Measurements from ENCODE around the gene SMG7.

SMG7 gene

DNA sequence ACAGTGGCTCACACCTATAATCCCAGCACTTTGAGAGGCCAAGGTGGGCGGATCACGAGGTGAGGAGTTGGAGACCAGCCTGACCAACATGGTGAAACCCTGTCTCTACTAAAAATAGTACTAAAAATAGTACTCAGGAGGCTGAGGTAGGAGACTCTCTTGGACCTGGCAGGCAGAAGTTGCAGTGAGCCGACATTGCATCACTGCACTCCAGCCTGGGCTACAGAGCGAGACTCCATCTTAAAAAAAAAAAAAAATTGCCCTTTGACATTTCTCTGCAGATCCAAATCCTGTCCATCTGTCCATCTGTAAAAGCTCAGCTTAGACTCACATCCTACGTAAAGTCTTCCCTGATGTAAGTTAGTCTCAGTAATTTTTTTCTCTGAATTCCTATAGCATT, 124.2 kb downstream of the SMG7 start:
- TF ChIP-seq ZNF76 (tag by site-specific recombination; IDR thresholded peaks at IDR 0.05; ENCODE audit: borderline replicate concordance, low read depth) (no peak), GFI1B (tag by site-specific recombination; IDR thresholded peaks at IDR 0.05) (no peak), ZIC2 (tag by site-specific recombination; IDR thresholded peaks at IDR 0.05) (no peak), ZNF747 (tag by site-specific recombination; IDR thresholded peaks at IDR 0.05) (no peak), ZNF184 (tag by site-specific recombination; IDR thresholded peaks at IDR 0.05) (no peak), ZNF658 (tag by site-specific recombination; IDR thresholded peaks at IDR 0.05) (no peak), ZNF510 (tag by site-specific recombination; IDR thresholded peaks at IDR 0.05; ENCODE audit: insufficient replicate concordance) (no peak), ZNF19 (tag by site-specific recombination; IDR thresholded peaks at IDR 0.05; ENCODE audit: low read depth) (no peak), ZNF174 (tag by site-specific recombination; IDR thresholded peaks at IDR 0.05) (no peak), ZNF561 (tag by site-specific recombination; IDR thresholded peaks at IDR 0.05; ENCODE audit: borderline replicate concordance) (no peak), ZNF558 (tag by site-specific recombination; IDR thresholded peaks at IDR 0.05) (no peak), MYNN (tag by site-specific recombination; IDR thresholded peaks at IDR 0.05; ENCODE audit: borderline replicate concordance) (no peak), ZNF324 (tag by site-specific recombination; IDR thresholded peaks at IDR 0.05) (no peak)
- TF ChIP-seq, protein P1, sequence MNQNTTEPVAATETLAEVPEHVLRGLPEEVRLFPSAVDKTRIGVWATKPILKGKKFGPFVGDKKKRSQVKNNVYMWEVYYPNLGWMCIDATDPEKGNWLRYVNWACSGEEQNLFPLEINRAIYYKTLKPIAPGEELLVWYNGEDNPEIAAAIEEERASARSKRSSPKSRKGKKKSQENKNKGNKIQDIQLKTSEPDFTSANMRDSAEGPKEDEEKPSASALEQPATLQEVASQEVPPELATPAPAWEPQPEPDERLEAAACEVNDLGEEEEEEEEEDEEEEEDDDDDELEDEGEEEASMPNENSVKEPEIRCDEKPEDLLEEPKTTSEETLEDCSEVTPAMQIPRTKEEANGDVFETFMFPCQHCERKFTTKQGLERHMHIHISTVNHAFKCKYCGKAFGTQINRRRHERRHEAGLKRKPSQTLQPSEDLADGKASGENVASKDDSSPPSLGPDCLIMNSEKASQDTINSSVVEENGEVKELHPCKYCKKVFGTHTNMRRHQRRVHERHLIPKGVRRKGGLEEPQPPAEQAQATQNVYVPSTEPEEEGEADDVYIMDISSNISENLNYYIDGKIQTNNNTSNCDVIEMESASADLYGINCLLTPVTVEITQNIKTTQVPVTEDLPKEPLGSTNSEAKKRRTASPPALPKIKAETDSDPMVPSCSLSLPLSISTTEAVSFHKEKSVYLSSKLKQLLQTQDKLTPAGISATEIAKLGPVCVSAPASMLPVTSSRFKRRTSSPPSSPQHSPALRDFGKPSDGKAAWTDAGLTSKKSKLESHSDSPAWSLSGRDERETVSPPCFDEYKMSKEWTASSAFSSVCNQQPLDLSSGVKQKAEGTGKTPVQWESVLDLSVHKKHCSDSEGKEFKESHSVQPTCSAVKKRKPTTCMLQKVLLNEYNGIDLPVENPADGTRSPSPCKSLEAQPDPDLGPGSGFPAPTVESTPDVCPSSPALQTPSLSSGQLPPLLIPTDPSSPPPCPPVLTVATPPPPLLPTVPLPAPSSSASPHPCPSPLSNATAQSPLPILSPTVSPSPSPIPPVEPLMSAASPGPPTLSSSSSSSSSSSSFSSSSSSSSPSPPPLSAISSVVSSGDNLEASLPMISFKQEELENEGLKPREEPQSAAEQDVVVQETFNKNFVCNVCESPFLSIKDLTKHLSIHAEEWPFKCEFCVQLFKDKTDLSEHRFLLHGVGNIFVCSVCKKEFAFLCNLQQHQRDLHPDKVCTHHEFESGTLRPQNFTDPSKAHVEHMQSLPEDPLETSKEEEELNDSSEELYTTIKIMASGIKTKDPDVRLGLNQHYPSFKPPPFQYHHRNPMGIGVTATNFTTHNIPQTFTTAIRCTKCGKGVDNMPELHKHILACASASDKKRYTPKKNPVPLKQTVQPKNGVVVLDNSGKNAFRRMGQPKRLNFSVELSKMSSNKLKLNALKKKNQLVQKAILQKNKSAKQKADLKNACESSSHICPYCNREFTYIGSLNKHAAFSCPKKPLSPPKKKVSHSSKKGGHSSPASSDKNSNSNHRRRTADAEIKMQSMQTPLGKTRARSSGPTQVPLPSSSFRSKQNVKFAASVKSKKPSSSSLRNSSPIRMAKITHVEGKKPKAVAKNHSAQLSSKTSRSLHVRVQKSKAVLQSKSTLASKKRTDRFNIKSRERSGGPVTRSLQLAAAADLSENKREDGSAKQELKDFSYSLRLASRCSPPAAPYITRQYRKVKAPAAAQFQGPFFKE (tag by site-specific recombination; IDR thresholded peaks at IDR 0.05; ENCODE audit: borderline replicate concordance): no peak
- TF ChIP-seq, protein P2, sequence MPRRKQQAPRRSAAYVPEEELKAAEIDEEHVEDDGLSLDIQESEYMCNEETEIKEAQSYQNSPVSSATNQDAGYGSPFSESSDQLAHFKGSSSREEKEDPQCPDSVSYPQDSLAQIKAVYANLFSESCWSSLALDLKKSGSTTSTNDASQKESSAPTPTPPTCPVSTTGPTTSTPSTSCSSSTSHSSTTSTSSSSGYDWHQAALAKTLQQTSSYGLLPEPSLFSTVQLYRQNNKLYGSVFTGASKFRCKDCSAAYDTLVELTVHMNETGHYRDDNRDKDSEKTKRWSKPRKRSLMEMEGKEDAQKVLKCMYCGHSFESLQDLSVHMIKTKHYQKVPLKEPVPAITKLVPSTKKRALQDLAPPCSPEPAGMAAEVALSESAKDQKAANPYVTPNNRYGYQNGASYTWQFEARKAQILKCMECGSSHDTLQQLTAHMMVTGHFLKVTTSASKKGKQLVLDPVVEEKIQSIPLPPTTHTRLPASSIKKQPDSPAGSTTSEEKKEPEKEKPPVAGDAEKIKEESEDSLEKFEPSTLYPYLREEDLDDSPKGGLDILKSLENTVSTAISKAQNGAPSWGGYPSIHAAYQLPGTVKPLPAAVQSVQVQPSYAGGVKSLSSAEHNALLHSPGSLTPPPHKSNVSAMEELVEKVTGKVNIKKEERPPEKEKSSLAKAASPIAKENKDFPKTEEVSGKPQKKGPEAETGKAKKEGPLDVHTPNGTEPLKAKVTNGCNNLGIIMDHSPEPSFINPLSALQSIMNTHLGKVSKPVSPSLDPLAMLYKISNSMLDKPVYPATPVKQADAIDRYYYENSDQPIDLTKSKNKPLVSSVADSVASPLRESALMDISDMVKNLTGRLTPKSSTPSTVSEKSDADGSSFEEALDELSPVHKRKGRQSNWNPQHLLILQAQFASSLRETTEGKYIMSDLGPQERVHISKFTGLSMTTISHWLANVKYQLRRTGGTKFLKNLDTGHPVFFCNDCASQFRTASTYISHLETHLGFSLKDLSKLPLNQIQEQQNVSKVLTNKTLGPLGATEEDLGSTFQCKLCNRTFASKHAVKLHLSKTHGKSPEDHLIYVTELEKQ (tag by site-specific recombination; IDR thresholded peaks at IDR 0.05; ENCODE audit: borderline replicate concordance): no peak
- TF ChIP-seq, protein P3, sequence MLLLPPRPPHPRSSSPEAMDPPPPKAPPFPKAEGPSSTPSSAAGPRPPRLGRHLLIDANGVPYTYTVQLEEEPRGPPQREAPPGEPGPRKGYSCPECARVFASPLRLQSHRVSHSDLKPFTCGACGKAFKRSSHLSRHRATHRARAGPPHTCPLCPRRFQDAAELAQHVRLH (tag by site-specific recombination; IDR thresholded peaks at IDR 0.05): no peak
- TF ChIP-seq, protein P4, sequence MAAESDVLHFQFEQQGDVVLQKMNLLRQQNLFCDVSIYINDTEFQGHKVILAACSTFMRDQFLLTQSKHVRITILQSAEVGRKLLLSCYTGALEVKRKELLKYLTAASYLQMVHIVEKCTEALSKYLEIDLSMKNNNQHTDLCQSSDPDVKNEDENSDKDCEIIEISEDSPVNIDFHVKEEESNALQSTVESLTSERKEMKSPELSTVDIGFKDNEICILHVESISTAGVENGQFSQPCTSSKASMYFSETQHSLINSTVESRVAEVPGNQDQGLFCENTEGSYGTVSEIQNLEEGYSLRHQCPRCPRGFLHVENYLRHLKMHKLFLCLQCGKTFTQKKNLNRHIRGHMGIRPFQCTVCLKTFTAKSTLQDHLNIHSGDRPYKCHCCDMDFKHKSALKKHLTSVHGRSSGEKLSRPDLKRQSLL (tag by site-specific recombination; IDR thresholded peaks at IDR 0.05): no peak
- Histone ChIP-seq H3K4me1 (ENCODE audit: control insufficient read depth, insufficient read depth, low read length) (no peaks in the 10 kb centered on the region), H3K36me3 (ENCODE audit: control insufficient read depth in 2 of 2, insufficient read depth in 1 of 2, low read length in 2 of 2) (no peaks in the 10 kb centered on the region), H3K9me3 (ENCODE audit: control insufficient read depth, insufficient read depth, low read depth, low read length) (no peaks in the 10 kb centered on the region), H3K4me3 (ENCODE audit: low read depth, low read length) (no peak overlapping the region), H3K27ac (ENCODE audit: extremely low read depth, low read depth, low read length) (no peak overlapping the region)
- ChIA-PET CTCF (no interaction called here), POLR2A (no interaction called here)

All from HEK293 (cell line).